Brain microvascular endothelial cell (primary cell): Measurements from ENCODE around the gene PTCHD1.

Experiments used
- DNase-seq: peaks from one replicate; pipeline ENCODE4 v3.0.0-alpha.2; 2020
- H3K27ac ChIP-seq: fragments of 250-450 bp; sonication (Bioruptor Pico); 2 replicates; pipeline ENCODE4 v1.5.1; 2020; ENCODE audit warnings: mild to moderate bottlenecking, moderate library complexity
- H3K27me3 ChIP-seq: fragments of 250-450 bp; sonication (Bioruptor Pico); replicated peaks from 2 replicates; pipeline ENCODE4 v1.5.1; 2020; ENCODE audit warnings: mild to moderate bottlenecking
- H3K36me3 ChIP-seq: fragments of 250-450 bp; sonication (Bioruptor Pico); replicated peaks from 2 replicates; pipeline ENCODE4 v1.5.1; 2020; ENCODE audit warnings: mild to moderate bottlenecking
- H3K4me3 ChIP-seq: 2 replicates; pipeline ENCODE4 v1.5.1; 2011; ENCODE audit warnings: low read depth, mild to moderate bottlenecking, control low read depth, low read length, moderate library complexity
- CTCF ChIP-seq: IDR thresholded peaks from 2 replicates; pipeline ENCODE4 v1.5.1; 2011; ENCODE audit warnings: low read depth, mild to moderate bottlenecking, moderate library complexity, low read length, control low read depth, inconsistent platforms; ENCODE audit errors: missing control alignments
- in situ Hi-C: cut with HindIII; loops from 2 replicates; pipeline ENCODE4 v1.10.0; 2017; ENCODE audit warnings: low sequenced_read_pairs, low pct_ligation_motif_present

The PTCHD1 gene

DNA sequence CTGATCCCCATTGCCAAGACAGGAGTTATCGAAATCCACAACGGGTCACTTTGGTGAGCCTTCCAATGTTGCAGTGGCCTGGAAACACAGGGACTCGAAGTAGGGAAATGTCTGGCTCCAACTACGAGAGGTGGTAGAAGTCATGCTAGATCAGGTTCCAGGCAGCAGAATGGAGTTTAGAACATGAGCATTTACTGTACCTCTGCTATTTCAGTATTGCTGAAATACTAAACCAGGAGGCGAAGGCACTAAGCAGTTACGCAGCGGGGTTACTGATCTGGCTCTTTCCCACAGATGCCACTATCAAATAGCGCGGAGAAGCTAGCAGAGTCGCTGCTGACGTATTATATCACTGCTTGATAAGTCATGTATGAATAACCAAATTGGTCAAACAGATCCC is 56.3 kb downstream of the PTCHD1 start:
- in situ Hi-C loops: no loop called here
- Histone ChIP-seq H3K4me3 (no peak overlapping the region), H3K27ac (no peak overlapping the region), H3K36me3 (no peaks in the 10 kb centered on the region), H3K27me3 (no peaks in the 10 kb centered on the region)
- TF ChIP-seq CTCF: no peak
- DNase-seq: no peak

DNA sequence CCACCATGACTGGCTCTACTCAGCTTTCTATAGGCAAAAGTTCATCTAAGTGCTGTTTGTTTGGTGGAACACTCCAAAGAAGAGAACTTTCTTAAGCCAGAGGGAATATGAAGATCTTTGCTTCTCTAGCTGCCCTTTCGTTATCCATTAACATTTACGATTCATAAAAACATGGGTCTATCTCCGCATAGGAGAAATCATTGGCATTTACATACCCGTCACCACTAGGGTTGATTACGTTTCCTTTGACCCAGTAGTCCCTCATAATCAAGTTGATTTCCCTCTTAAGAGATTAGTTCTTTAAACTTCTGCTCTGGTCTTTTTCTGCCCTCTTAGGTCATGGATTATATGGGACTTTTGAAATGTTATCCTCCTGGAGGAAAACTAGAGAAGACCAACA is 57.5 kb downstream of the PTCHD1 start:
- TF ChIP-seq CTCF: no peak
- Histone ChIP-seq H3K27me3 (no peaks in the 10 kb centered on the region), H3K27ac (no peak overlapping the region), H3K4me3 (no peak overlapping the region), H3K36me3 (no peaks in the 10 kb centered on the region)
- in situ Hi-C loops: no loop called here
- DNase-seq: no peak

- Histone ChIP-seq H3K27me3 (no peaks in the 10 kb centered on the region), H3K4me3 (no peak overlapping the region), H3K27ac (no peak overlapping the region), H3K36me3 (no peaks in the 10 kb centered on the region)
- no peak for TF ChIP-seq CTCF
- in situ Hi-C loops: no loop called here
- no peak for DNase-seq
These were observed 59.8 kb downstream of the PTCHD1 start for GRCh38 chrX:23394421-23394820.

DNA sequence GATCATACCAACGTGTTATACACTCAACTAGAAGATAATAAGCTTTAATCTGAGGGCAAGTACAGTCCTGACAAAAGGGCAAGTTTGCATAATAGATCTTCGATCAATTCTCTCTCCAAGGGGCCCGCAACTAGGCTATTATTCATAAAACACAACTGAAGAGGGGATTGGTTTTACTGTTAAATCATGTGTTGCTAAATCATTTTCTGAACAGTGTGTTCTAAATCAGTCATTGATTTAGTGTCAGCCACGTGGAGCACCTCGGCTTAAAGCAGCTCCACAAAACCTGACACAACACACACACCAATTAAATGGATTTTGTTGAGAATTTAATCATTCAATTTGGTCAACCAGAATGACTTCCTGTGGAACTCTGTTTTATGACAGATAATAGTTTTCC is 61.6 kb downstream of the PTCHD1 start:
- Histone ChIP-seq H3K27ac (no peak overlapping the region), H3K4me3 (no peak overlapping the region), H3K27me3 (no peaks in the 10 kb centered on the region), H3K36me3 (no peaks in the 10 kb centered on the region)
- no peak for TF ChIP-seq CTCF
- in situ Hi-C loops: no loop called here
- no peak for DNase-seq

- in situ Hi-C loops: no loop called here
- H3K27me3 ChIP-seq: no peaks in the 10 kb centered on the region
- TF ChIP-seq CTCF: no peak
- H3K27ac ChIP-seq: no peak overlapping the region
- H3K36me3 ChIP-seq: no peaks in the 10 kb centered on the region
- no peak for DNase-seq
- no peak overlapping the region for H3K4me3 ChIP-seq
These were observed 63.9 kb downstream of the PTCHD1 start for GRCh38 chrX:23398570-23398969.

DNA sequence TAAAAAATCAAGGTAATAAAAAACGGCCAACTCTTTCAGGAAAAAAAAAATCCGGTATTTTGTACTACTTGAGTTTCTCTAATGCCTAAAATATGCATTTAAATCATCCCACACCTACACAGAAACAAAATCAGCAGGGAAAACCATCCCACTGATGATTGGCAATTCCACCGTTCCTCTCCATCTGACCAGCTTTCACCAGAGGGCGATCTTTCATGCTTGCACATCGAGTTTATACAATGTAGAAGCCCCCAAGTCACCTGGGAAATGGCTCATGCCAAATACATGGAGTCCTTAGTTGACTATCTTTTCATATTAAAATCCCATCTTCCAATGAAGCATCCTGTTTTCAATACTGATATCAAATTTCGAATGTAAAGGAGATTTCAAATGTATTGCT is 69.2 kb downstream of the PTCHD1 start:
- Histone ChIP-seq H3K27me3 (no peaks in the 10 kb centered on the region), H3K36me3 (no peaks in the 10 kb centered on the region), H3K4me3 (no peak overlapping the region), H3K27ac (no peak overlapping the region)
- TF ChIP-seq CTCF: peak; percentile 56
- DNase-seq: no peak
- in situ Hi-C loops: no loop called here
